Astrocyte of the spinal cord (primary cell): Measurements from ENCODE around the gene HSPA12A.

ENCODE experiments used
- DNase-seq: peaks from one replicate; pipeline ENCODE4 v3.0.0; 2011; ENCODE audit warnings: low read depth, low spot score
- H3K4me3 ChIP-seq: 2 replicates; pipeline ENCODE4 v1.5.1; 2011; ENCODE audit warnings: low read depth, mild to moderate bottlenecking, low read length, moderate library complexity
- in situ Hi-C: cut with HindIII; loops from 2 replicates; pipeline ENCODE4 v1.10.0; 2017; ENCODE audit warnings: low sequenced_read_pairs
- TF ChIP-seq, protein P1 (sequence below): IDR thresholded peaks from 2 replicates; pipeline ENCODE4 v1.5.1; 2012; ENCODE audit warnings: low read depth, mild to moderate bottlenecking, low read length, inconsistent platforms

HSPA12A gene

DNA sequence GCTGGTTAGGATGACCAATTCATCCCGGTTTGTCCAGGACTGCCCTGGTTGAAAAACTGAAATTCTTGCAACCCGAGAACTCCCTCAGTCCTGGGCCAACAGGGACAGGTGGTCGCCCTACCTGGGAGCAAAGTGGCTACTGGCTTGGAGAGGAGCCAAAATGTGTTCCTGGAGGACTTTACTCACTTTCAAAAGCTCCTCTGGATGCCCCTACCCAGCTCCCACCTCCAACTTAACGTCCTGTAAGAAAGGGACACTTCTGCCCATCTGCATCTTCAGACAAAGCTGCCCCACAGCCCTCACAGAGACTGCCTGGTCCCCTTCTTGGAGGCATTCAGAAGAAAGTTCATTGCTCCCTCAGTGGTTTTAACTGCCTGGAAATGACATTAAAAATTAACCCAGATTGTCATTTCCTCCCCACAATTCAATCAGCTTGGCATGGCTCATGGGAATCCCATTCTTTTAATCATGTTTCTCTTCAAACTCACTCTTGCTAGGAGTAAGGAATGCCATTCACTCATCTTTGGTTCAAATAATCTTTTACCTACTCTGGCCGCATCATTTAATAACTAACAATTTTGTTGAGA, 24.0 kb upstream of the HSPA12A start:
- in situ Hi-C loops = no loop called here
- no peak overlapping the region for H3K4me3 ChIP-seq
- TF ChIP-seq, protein P1, sequence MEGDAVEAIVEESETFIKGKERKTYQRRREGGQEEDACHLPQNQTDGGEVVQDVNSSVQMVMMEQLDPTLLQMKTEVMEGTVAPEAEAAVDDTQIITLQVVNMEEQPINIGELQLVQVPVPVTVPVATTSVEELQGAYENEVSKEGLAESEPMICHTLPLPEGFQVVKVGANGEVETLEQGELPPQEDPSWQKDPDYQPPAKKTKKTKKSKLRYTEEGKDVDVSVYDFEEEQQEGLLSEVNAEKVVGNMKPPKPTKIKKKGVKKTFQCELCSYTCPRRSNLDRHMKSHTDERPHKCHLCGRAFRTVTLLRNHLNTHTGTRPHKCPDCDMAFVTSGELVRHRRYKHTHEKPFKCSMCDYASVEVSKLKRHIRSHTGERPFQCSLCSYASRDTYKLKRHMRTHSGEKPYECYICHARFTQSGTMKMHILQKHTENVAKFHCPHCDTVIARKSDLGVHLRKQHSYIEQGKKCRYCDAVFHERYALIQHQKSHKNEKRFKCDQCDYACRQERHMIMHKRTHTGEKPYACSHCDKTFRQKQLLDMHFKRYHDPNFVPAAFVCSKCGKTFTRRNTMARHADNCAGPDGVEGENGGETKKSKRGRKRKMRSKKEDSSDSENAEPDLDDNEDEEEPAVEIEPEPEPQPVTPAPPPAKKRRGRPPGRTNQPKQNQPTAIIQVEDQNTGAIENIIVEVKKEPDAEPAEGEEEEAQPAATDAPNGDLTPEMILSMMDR = no peak
- DNase-seq = no peak

DNA sequence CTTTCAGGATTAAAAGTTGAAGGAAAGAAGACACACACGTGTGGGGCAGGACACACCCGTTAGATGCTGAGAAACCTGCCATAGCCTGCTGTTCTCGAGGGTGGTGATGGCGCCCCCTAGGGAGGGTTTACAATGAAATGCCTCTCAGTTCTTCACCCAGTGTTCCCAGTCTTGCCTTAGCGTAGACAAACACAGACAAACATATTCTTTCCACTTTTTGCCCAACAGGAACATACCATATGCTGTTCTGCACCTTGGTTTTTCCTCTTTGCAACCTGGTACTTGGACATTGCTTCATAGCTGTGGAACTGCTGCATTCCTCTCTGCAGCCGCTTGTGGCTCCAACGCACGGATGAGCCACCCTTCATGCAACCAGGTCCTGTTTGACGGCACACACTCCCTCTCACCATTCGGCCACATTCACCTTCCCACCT, 23.3 kb upstream of the HSPA12A start:
- TF ChIP-seq, protein P1 = peak; percentile 25
- H3K4me3 ChIP-seq = no peak overlapping the region
- DNase-seq = no peak
- in situ Hi-C loops = no loop called here

DNA sequence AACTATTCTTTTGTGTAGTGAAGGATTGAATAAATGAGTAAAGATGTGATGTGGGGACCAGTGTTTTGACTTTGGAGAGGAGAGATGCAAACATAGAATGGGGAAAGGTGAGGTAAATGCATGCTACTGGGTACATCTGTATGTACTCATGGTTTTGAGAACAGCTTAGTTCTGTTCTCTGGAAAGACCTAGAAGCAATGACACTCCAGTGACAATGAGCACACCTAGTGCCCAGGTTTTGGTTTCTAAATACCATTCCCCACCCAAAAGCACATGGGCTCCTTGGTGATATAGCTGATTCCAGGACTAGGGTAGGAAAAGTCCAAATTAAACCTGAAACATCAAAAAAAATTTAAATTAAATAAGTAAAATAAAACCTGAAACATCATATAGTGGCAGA, 22.6 kb upstream of the HSPA12A start:
- in situ Hi-C loops = no loop called here
- no peak for DNase-seq
- no peak overlapping the region for H3K4me3 ChIP-seq
- TF ChIP-seq, protein P1 = no peak

DNA sequence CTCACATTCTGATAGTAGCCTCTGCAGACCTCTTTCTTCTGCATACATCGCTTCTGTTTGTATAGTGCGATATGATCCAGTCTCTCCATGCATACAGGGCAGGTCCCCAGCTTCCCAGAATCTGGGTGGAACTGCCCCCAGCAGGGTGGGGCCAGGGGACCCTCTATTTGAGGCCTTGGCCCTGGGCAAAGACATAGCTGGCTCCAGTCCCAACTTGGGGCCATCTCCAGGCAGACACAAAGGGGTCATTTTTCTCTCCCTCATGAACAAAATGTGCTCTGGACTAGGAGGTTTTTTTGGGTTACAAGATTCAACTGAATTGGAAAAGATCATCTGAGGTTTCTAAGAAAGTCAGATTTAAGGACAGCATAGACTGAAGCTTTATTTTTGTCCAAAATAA, 21.1 kb upstream of the HSPA12A start:
- no peak for DNase-seq
- TF ChIP-seq, protein P1 = no peak
- in situ Hi-C loops = no loop called here
- no peak overlapping the region for H3K4me3 ChIP-seq

DNA sequence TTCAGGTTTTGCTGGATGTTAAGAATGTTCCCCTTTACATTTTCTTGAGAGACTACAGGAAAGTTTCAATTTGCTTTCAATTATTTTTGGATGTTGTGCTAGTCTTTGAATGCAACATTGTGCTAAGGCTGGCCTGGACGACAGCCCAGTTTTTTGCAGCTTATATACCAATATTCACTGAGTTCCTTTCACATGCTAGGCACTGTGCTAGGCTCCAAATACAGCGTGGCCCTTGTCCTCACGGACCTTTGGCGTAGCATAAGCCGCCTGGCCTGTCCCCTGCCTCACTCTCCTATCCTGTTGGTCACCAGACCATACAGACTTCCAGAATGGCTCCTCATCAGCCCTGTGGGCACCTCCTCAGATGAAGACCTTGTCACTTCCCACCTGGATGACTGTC, 19.5 kb upstream of the HSPA12A start:
- no peak overlapping the region for H3K4me3 ChIP-seq
- TF ChIP-seq, protein P1 = no peak
- in situ Hi-C loops = no loop called here
- no peak for DNase-seq

DNA sequence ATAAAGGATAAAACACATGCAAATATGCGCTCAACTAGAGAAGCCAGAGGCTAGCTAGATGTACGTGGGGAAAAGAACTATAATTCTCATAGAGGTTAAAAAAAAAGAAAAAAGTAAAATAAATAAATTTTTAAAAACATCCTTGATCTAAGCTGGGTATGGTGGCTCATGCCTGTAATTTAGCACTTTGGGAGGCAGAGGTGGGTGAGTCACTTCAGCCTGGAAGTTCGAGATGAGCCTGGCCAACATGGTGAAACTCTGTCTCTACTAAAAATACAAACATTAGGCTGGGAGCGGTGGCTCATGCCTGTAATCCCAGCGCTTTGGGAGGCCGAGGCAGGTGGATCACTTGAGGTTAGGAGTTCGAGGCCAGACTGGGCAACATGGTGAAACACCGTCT, 18.6 kb upstream of the HSPA12A start:
- in situ Hi-C loops = no loop called here
- TF ChIP-seq, protein P1 = no peak

More for the DNA sequence above, 18.6 kb upstream of the HSPA12A start:
- H3K4me3 ChIP-seq = no peak overlapping the region
- DNase-seq = no peak
